Middle frontal gyrus (tissue), 1 donor: Measurements from ENCODE around the gene SLC27A2.
"Not testable (repeated sequence)": the region's sequence is repeated elsewhere in the genome, so short reads cannot be mapped to it uniquely, and the experiment has no call there.

Source experiments
- DNase-seq: peaks from one replicate; pipeline ENCODE4 v3.0.0-alpha.2; 2015; ENCODE audit warnings: low spot score; ENCODE audit errors: extremely low spot score

SLC27A2 gene

GRCh38 chr15:50163719-50164410 lies 18.1 kb upstream of the SLC27A2 start:
- no peak for DNase-seq

GRCh38 chr15:50164458-50164857 lies 17.5 kb upstream of the SLC27A2 start:
- DNase-seq = no peak

DNA sequence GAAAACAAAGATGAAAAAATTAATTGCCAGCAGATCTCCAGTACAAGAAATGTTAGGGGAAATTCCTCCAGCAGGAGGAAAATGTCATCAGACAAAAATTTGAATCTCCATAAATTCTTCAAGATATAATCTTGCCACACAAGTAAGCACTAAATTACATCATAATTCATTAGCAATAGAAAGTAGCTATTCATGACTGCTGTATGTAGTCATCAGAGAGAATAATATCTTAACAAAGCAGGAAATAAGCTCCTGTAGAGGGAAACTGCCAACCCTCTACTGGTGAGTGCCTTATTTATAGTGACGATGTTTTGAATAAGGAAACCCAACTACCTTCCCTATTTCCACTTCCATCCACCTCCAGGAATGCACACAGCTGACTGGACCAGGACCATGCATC lies 15.8 kb upstream of the SLC27A2 start:
- DNase-seq = no peak

DNA sequence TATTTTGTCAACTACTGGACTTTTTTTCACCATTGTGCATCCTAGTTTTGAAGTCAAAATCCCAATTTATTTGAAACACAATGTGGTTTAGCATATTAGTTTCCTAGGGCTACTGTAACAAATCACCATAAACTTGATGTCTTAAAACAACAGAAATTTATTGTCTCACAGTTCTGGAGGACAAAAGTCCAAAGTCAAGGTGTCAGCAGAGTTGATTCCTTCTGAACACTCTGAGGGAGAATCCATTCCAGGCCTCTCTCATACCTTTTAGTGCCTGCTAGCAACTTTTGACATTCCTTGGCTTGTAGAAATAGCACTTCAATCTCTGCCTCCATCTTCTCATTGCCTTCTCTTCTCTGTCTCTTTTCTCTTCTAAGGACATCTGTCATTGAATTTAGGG lies 14.9 kb upstream of the SLC27A2 start:
- DNase-seq = no peak

DNA sequence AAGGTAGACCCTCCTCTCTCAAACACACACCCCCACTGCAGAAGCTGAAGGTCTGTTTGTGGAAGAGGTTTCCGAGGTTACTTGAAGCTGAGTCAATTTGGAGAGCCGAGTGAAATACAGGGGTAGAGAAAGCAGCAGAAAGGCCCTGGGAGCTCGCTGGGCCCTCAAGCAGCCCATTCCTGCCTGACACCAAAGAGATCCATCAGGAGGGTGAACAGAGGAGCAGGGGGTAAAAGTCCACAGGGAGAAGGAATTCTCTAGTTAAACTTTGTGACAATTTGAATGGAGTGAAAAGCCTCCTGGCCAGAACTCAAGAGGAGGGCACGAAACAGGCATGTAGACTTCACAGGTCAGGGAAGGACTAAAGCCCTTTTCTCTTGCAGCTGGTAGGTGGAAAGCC lies 13.6 kb upstream of the SLC27A2 start:
- no peak for DNase-seq

DNA sequence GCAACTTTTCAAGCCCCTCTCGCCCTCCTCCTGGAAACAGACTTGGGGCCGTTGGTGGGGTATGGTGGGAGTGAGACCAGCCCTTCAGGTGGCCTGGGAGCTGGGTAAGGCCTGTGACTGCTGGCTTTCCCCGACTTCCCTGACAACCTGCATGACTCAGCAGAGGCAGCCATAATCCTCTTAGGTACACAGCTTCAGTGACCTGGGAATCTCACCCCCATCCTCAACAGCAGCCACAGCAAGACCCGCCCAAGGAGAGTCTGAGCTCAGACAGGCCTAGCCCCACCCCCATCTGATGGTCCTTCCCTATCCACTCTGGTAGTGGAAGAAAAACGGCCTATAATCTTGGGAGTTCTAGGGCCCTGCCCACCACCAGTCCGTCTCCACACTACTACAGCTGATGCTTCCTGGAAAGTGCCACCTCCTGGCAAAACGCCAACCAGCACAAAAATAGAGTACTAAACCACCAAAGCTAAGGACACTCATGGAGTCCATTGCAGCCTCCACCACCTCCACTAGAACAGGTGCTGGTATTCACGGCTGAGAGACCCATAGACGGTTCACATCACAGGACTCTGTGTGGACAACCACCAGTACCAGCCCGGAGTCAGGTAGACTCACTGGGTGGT lies 13.1 kb upstream of the SLC27A2 start:
- DNase-seq = no peak

- DNase-seq = not testable (repeated sequence)
These were observed 9.6 kb upstream of the SLC27A2 start for GRCh38 chr15:50172360-50172895.

DNA sequence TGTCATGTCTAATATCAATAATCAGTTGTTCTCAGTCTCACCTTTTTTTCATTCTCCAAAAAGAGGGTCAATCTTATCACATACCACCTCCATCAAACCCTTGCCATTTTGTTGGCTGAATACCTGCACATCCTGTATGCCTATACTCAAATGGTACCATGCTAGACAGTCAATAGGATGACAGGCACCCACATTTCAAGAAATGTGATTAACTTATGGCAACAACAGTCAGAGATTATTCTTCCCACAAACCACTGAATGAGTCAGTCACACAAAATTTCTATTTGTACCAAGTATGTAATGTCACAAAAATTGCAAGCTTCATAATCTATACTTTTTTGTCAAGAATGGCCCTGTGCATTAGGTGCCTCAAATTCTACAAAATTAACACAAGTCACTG lies 5.1 kb upstream of the SLC27A2 start:
- no peak for DNase-seq

GRCh38 chr15:50180091-50180490 lies 1.9 kb upstream of the SLC27A2 start:
- DNase-seq = no peak

- no peak for DNase-seq
These were observed 1.4 kb upstream of the SLC27A2 start for GRCh38 chr15:50180582-50180981.

DNA sequence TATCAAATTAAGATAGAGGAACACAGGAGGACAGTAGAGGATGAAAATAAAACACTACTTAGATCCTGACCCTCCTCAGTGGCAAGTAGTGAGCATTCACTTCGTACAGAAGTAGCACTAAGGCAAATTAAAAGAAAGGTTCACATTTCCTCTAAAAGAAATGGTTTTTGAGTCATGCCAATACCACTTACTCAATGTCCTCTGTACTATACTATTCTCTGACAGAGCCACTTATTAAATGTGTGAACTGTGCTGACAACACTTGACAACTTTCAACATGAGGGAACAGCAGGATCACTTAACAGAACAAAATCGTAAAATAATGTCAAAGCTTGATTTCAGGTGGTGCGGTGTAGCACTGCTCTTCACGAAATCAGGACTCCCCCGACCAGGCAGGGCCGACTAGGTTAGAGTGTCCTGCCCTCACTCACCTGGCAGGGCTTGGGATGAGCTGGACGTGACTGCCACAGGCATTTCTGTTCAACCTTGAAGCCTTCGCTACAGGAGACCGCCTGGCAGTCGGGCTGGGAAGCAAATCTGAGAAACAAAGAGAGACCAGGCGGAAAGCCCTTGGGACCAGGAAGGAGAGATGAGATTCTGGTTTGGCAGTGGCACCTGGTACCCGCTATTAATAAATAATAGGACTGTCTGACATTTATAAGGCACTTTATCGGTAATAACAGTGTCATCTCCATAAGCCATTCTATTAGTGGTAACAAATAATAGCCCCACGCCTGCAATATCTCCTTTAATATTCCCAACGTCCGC lies 611 bp upstream of the SLC27A2 start:
- DNase-seq = no peak

DNA sequence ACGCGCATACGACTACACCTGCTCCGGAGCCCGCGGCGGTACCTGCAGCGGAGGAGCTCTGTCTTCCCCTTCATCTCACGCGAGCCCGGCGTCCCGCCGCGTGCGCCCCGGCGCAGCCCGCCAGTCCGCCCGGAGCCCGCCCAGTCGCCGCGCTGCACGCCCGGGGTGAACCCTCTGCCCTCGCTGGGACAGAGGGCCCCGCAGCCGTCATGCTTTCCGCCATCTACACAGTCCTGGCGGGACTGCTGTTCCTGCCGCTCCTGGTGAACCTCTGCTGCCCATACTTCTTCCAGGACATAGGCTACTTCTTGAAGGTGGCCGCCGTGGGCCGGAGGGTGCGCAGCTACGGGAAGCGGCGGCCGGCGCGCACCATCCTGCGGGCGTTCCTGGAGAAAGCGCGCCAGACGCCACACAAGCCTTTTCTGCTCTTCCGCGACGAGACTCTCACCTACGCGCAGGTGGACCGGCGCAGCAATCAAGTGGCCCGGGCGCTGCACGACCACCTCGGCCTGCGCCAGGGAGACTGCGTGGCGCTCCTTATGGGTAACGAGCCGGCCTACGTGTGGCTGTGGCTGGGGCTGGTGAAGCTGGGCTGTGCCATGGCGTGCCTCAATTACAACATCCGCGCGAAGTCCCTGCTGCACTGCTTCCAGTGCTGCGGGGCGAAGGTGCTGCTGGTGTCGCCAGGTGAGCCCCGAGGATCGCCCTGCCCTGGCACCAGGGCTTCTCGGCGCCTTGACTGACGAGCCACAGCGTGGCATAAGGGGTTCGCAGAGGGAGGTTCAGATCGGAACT lies 420 bp downstream of the SLC27A2 start:
- DNase-seq = no peak

GRCh38 chr15:50183112-50183794 lies 1.3 kb downstream of the SLC27A2 start:
- no peak for DNase-seq

DNA sequence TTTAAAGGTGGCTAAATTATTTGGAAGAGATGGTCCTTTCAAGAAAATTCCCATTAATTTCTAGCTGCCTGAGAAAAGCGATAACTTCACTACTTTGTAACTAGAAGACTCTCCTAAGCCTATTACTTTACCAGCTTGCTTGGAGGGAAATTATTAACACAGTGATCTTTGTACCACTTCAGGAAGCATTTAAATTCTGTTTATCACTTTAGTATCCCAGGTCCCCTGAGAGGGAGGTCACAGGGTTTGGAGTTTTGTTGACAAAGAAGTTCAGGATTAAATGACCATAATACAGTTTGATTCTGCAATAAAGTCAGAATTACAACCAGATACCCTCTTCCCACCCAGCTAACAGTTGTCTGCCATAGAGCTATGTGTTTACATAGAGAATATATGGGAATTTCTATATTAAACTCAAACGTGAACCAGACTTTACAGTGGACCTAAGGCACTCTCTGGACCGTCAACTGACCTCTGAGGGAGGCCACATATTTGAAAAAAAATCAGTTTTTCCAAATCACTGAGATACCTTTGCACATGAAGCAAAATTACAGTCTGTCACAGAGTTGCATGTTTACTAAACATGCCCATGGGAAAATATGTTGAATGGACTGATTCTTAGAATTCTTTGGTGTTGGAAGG lies 3.0 kb downstream of the SLC27A2 start:
- no peak for DNase-seq

DNA sequence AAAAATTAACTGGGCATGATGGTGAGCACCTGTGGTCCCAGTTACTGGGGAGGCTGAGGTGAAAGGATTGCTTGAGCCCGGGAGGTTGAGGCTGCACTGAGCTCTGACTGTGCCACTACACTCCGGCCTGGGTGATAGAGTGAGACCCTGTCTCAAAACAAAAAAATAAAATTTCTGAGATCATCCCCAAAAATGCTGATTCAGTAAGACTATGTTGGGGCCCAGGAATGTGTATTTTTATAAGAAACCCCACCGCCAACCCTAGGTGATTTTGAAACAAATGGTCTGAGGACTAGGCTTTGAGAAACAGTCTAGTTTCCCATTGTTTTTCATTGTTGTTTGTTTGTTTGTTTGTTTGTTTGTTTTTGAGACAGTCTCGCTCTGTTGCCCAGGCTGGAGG lies 4.1 kb downstream of the SLC27A2 start:
- DNase-seq = no peak

DNA sequence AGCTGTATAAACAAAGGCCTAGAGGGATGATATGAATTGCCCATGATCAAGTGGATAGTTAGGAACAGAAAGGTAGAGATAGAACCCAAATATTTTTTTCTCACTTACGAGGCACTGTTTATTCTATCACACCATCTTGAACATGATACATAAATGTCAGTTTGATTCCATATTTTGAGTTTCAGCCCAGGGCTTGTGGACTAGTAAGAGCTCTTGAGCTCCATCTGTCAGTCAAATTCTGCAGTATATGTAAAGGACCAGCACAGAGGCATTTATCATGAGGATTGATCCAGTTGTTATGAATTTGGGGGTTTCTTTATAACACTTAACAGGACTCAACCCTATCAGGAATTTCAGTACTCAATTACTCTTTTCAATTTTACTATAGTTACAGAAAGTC lies 4.8 kb downstream of the SLC27A2 start:
- DNase-seq = no peak

DNA sequence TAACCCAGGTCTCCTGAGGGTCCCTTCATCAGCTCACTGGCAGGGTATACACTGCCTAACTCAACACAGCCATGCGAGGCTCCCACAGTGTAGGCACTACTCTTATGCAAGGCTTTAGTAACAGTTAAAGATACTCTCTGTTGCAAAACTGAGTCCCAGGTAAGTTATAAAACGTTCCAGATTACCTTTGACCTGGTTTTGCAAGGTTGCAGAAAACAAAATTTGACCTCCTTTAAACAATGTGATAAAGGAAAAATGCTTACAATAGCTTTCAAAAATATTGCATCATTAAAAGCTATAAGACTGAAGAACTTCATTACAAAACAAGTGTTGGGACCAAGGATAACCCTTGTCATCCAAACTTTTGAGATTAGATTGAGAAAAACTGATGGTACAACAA lies 5.5 kb downstream of the SLC27A2 start:
- no peak for DNase-seq

- no peak for DNase-seq
These were observed 6.0 kb downstream of the SLC27A2 start for GRCh38 chr15:50187997-50188396.

DNA sequence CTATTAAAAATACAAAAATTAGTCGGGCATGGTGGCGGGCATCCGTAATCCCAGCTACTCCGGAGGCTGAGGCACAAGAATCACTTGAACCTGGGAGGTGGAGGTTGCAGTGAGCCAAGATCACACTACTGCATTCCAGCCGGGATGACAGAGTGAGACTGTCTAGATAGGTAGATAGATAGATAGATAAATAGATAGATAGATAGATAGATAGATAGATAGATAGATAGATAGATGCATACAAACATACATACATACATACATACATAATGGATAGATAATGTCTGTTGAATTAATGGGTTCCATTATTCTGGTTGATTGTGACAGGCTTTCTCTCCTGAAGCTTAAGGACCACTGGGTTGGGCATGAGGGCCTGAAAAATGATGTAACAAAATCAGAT lies 6.8 kb downstream of the SLC27A2 start:
- not testable (repeated sequence) for DNase-seq

DNA sequence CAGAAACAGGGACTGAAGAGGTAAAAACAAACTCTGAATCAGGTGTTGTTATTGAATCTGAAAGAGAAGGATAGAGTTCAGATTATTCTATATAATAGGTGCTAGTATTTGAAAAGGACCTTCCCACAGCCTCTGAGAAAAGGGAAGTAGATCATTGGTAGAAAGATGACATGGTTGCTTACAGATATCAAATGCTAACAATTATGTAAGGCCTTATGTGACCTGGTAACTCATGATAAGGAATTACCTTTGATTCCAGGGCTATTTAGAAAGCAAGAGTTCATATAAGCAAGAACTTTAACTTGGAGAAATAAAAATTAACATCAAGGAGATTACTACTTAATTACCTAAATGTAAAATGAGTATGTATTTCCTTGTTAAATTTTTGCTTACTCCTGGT lies 7.6 kb downstream of the SLC27A2 start:
- DNase-seq = no peak
